HL-60 (cell line): ENCODE results near the gene FRAS1.

Source experiments
- CTCF ChIP-seq: IDR thresholded peaks from one replicate; pipeline ENCODE4 v1.5.1; 2011; ENCODE audit warnings: low read length, control low read depth, inconsistent platforms; ENCODE audit not compliant: insufficient read depth
- GABPA ChIP-seq: IDR thresholded peaks from 2 replicates; pipeline ENCODE4 v1.6.1; 2012; ENCODE audit warnings: low read depth
- POLR2AphosphoS5 ChIP-seq: IDR thresholded peaks from 2 replicates; pipeline ENCODE4 v1.6.1; 2012; ENCODE audit warnings: low read depth
- REST ChIP-seq: IDR thresholded peaks from 2 replicates; pipeline ENCODE4 v1.6.1; 2012; ENCODE audit warnings: low read depth; ENCODE audit not compliant: insufficient replicate concordance
- SPI1 ChIP-seq: IDR thresholded peaks from 2 replicates; pipeline ENCODE4 v1.6.1; 2012; ENCODE audit warnings: low read depth, mild to moderate bottlenecking, borderline replicate concordance

- TF ChIP-seq POLR2AphosphoS5, result no peak
- TF ChIP-seq CTCF, result no peak
- no peak for TF ChIP-seq SPI1
- TF ChIP-seq GABPA, result no peak
- TF ChIP-seq REST, result no peak
These were observed 18.9 kb downstream of the FRAS1 start for GRCh38 chr4:78075986-78076385.
